GM23338 (cell line): ENCODE results near the gene UBXN10. TPM values are rescaled to one million over a fixed set of nuclear protein-coding genes. Genes with fewer than 3 reads are reported as not detected.

Experiments used
- ATAC-seq: fragments of 200-7000 bp; cut with Tn5 transposase; 3 replicates; pipeline ENCODE4 v1.9.1; 2020
- DNase-seq: peaks from one replicate; pipeline ENCODE4 v3.0.0-alpha.2; 2015; ENCODE audit warnings: low spot score
- H2AFZ ChIP-seq: fragments of 200-600 bp; sonication (generic); 2 replicates; pipeline ENCODE4 v1.8.0; 2016; ENCODE audit warnings: antibody characterized with exemption, mild to moderate bottlenecking, moderate library complexity
- H3F3A ChIP-seq: fragments of 200-600 bp; sonication (generic); replicated peaks from 2 replicates; pipeline ENCODE4 v1.8.0; 2017; ENCODE audit warnings: antibody characterized with exemption, mixed run types, low read depth
- H3K27ac ChIP-seq: fragments of 200-600 bp; sonication (generic); 2 replicates; pipeline ENCODE4 v1.6.1; 2016; ENCODE audit warnings: low read depth
- H3K27me3 ChIP-seq: fragments of 200-600 bp; sonication (generic); 2 replicates; pipeline ENCODE4 v1.8.0; 2016; ENCODE audit warnings: mild to moderate bottlenecking, mixed run types, moderate library complexity; ENCODE audit not compliant: insufficient read depth
- H3K36me3 ChIP-seq: fragments of 200-600 bp; sonication (generic); 2 replicates; pipeline ENCODE4 v1.8.0; 2016; ENCODE audit warnings: mild to moderate bottlenecking; ENCODE audit not compliant: insufficient read depth
- H3K4me1 ChIP-seq: fragments of 200-600 bp; sonication (generic); 2 replicates; pipeline ENCODE4 v1.8.0; 2016; ENCODE audit warnings: mild to moderate bottlenecking, moderate library complexity; ENCODE audit not compliant: insufficient read depth
- H3K4me2 ChIP-seq: fragments of 200-600 bp; sonication (generic); 2 replicates; pipeline ENCODE4 v1.7.1; 2017; ENCODE audit warnings: mixed run types
- H3K4me3 ChIP-seq: fragments of 200-600 bp; sonication (generic); 2 replicates; pipeline ENCODE4 v1.6.1; 2016; ENCODE audit warnings: mixed run types
- H3K79me2 ChIP-seq: fragments of 200-600 bp; sonication (generic); replicated peaks from 2 replicates; pipeline ENCODE4 v1.8.0; 2017; ENCODE audit warnings: mild to moderate bottlenecking; ENCODE audit not compliant: insufficient read depth
- H3K9me2 ChIP-seq: fragments of 200-600 bp; sonication (generic); 2 replicates; pipeline ENCODE4 v1.8.0; 2017; ENCODE audit not compliant: insufficient read depth
- H4K20me1 ChIP-seq: fragments of 200-600 bp; sonication (generic); replicated peaks from 2 replicates; pipeline ENCODE4 v1.8.0; 2017; ENCODE audit warnings: mild to moderate bottlenecking; ENCODE audit not compliant: insufficient read depth
- H3K27ac Mint-ChIP-seq: 2 replicates; pipeline ENCODE4 v1.8.0; 2020; ENCODE audit warnings: inconsistent platforms, mild to moderate bottlenecking, moderate library complexity, mixed read lengths
- H3K27me3 Mint-ChIP-seq: 3 replicates; pipeline ENCODE4 v1.8.0; 2022; ENCODE audit warnings: low read depth, mild to moderate bottlenecking, moderate library complexity, mixed read lengths, inconsistent platforms; ENCODE audit not compliant: insufficient read depth, poor library complexity
- H3K36me3 Mint-ChIP-seq: 3 replicates; pipeline ENCODE4 v1.8.0; 2021; ENCODE audit warnings: low read depth, mild to moderate bottlenecking, inconsistent platforms, moderate library complexity, mixed read lengths
- H3K4me1 Mint-ChIP-seq: 3 replicates; pipeline ENCODE4 v1.8.0; 2020; ENCODE audit warnings: mild to moderate bottlenecking, inconsistent platforms, mixed read lengths
- H3K4me3 Mint-ChIP-seq: 3 replicates; pipeline ENCODE4 v1.8.0; 2021; ENCODE audit warnings: moderate library complexity, mild to moderate bottlenecking, inconsistent platforms, mixed read lengths
- H3K9me3 Mint-ChIP-seq: 3 replicates; pipeline ENCODE4 v1.8.0; 2020; ENCODE audit warnings: moderate library complexity, mild to moderate bottlenecking, inconsistent platforms, mixed read lengths
- CTCF ChIP-seq, 2 experiments: fragments of 200-600 bp in 1 of 2; sonication (generic) in 1 of 2; conservative IDR thresholded peaks; 2 replicates each; pipeline versions ENCODE4 v1.5.1 to v1.6.1; 2016 to 2017; ENCODE audit warnings: antibody characterized with exemption in 2 of 2, low read depth in 2 of 2, mild to moderate bottlenecking in 2 of 2, moderate library complexity in 1 of 2
- ETS1 ChIP-seq: IDR thresholded peaks from 2 replicates; pipeline ENCODE4 v1.6.1; 2016; ENCODE audit warnings: antibody characterized with exemption
- EZH2 ChIP-seq: fragments of 200-600 bp; sonication (generic); IDR thresholded peaks from one replicate; pipeline ENCODE4 v1.8.0; 2017; ENCODE audit warnings: antibody characterized with exemption, mild to moderate bottlenecking, low read depth; ENCODE audit not compliant: unreplicated experiment
- EZH2phosphoT487 ChIP-seq: fragments of 200-600 bp; sonication (generic); IDR thresholded peaks from one replicate; pipeline ENCODE4 v1.8.1; 2018; ENCODE audit warnings: antibody characterized with exemption; ENCODE audit not compliant: unreplicated experiment
- POLR2AphosphoS5 ChIP-seq: IDR thresholded peaks from 2 replicates; pipeline ENCODE4 v1.6.1; 2016; ENCODE audit warnings: antibody characterized with exemption, low read depth
- REST ChIP-seq: IDR thresholded peaks from one replicate; pipeline ENCODE4 v1.6.1; 2018; ENCODE audit warnings: antibody characterized with exemption; ENCODE audit not compliant: unreplicated experiment
- ZNF331 ChIP-seq: fragments of 250-450 bp; sonication (Bioruptor Pico); IDR thresholded peaks from 2 replicates; pipeline ENCODE4 v1.5.0; 2020; ENCODE audit warnings: low read depth, mild to moderate bottlenecking, moderate library complexity
- ZNF462 ChIP-seq: fragments of 250-450 bp; sonication (Bioruptor Pico); IDR thresholded peaks from 2 replicates; pipeline ENCODE4 v1.5.0; 2020; ENCODE audit warnings: mild to moderate bottlenecking, moderate library complexity
- polyA plus RNA-seq: library from polyadenylated mRNA; unstranded; fragments of >200 nt; fragmentation: Nextera tagmentation; extraction: Ambion mirVana; gene quantifications from 2 replicates; pipeline ENCODE4 v1.2.1, GENCODE V29; 2016
- total RNA-seq: library from RNA; depleted of rRNA; stranded (reverse); fragments of >200 nt; shearing (Covaris generic); gene quantifications from 2 replicates; pipeline ENCODE4 v1.2.3, GENCODE V29; 2014

Gene UBXN10
- total and polyA plus RNA-seq, 2 experiments from 2014 or later = 0.27 to 0.69 TPM

- H2AFZ ChIP-seq = no peak overlapping the region
- TF ChIP-seq CTCF (conservative IDR thresholded peaks at IDR 0.05; ENCODE audit: low read depth in 2 of 2) (no peak), EZH2phosphoT487 (no peak), REST (no peak)
- H3K79me2 ChIP-seq = no peaks in the 10 kb centered on the region
- H4K20me1 ChIP-seq = no peaks in the 10 kb centered on the region
- no peaks in the 10 kb centered on the region for H3K36me3 ChIP-seq
- peaks cover 9% of the 10 kb centered on the region for H3K4me1 ChIP-seq
- no peak for ATAC-seq
- no peak overlapping the region for H3K4me3 ChIP-seq
- DNase-seq = no peak
- H3K4me3 Mint-ChIP-seq = no peak overlapping the region
- H3K9me3 Mint-ChIP-seq = peaks cover 2% of the 10 kb centered on the region; the same call in 1 of the 3 replicates
- no peaks in the 10 kb centered on the region; the same call in 2 of the 3 replicates for H3K36me3 Mint-ChIP-seq
- peaks cover 15% of the 10 kb centered on the region for H3K27me3 Mint-ChIP-seq
- H3F3A ChIP-seq = no peaks in the 10 kb centered on the region
- no peak overlapping the region for H3K4me2 ChIP-seq
- peaks cover 18% of the 10 kb centered on the region for H3K4me1 Mint-ChIP-seq
- H3K27ac ChIP-seq = no peak overlapping the region
- H3K27me3 ChIP-seq = peaks cover 13% of the 10 kb centered on the region
- H3K9me2 ChIP-seq = no peaks in the 10 kb centered on the region
- no peak overlapping the region for H3K27ac Mint-ChIP-seq
Observed at GRCh38 chr1:20183035-20183434, 2.9 kb upstream of the UBXN10 start.

GRCh38 chr1:20183616-20184271 lies 2.2 kb upstream of the UBXN10 start:
- Mint-ChIP-seq H3K27ac (no peak overlapping the region), H3K27me3 (peaks cover 15% of the 10 kb centered on the region), H3K4me1 (peaks cover 21% of the 10 kb centered on the region), H3K4me3 (no peak overlapping the region; the same call in 2 of the 3 replicates), H3K36me3 (no peaks in the 10 kb centered on the region; the same call in 2 of the 3 replicates), H3K9me3 (peaks cover 2% of the 10 kb centered on the region; the same call in 1 of the 3 replicates)
- no peak for DNase-seq
- peaks cover 13% of the 10 kb centered on the region for H3K27me3 ChIP-seq
- no peaks in the 10 kb centered on the region for H3K36me3 ChIP-seq
- no peaks in the 10 kb centered on the region for H3K79me2 ChIP-seq
- no peak overlapping the region for H3K4me2 ChIP-seq
- H3K4me3 ChIP-seq = no peak overlapping the region
- H2AFZ ChIP-seq = no peak overlapping the region
- no peak for ATAC-seq
- H3K9me2 ChIP-seq = no peaks in the 10 kb centered on the region
- H3K4me1 ChIP-seq = peaks cover 9% of the 10 kb centered on the region
- H3F3A ChIP-seq = no peaks in the 10 kb centered on the region
- H4K20me1 ChIP-seq = no peaks in the 10 kb centered on the region
- no peak overlapping the region for H3K27ac ChIP-seq
- TF ChIP-seq ETS1 = no peak
- no peak for TF ChIP-seq POLR2AphosphoS5
- TF ChIP-seq ZNF462 (CRISPR knock-in tag) = no peak
- no peak for TF ChIP-seq EZH2
- TF ChIP-seq ZNF331 (CRISPR knock-in tag) = no peak
